AG04449 (cell line): ENCODE measurements around the gene CILP.

Experiments
- CTCF ChIA-PET: fragments of 350-600 bp; formaldehyde crosslinking; extraction: SDS; loops from one replicate; lab custom pipeline; 2021; ENCODE audit warnings: antibody characterized with exemption; lab: Yijun Ruan, JAX
- POLR2A ChIA-PET: fragments of 400-600, 350-600 bp; formaldehyde crosslinking; extraction: SDS; loops from one replicate; lab custom pipeline; 2020; ENCODE audit warnings: antibody characterized with exemption, inconsistent platforms; lab: Yijun Ruan, JAX
- DNase-seq: peaks from one replicate; pipeline ENCODE4 v3.0.0-alpha.2; 2010; ENCODE audit warnings: low read depth, low spot score
- H3K4me3 ChIP-seq: 2 replicates; pipeline ENCODE4 v1.5.1; 2011; ENCODE audit warnings: low read depth, mild to moderate bottlenecking, control low read depth, low read length
- CTCF ChIP-seq: IDR thresholded peaks from one replicate; pipeline ENCODE4 v1.5.1; 2011; ENCODE audit warnings: mild to moderate bottlenecking, moderate library complexity, low read length, control low read depth, inconsistent platforms; ENCODE audit not compliant: insufficient read depth; ENCODE audit errors: missing control alignments

Gene CILP

GRCh38 chr15:65204236-65204930 is 6.9 kb downstream of the CILP start:
- TF ChIP-seq CTCF = no peak
- POLR2A ChIA-PET = interaction anchor here (1.2 kb wide), 1 partner anchor 100 kb away, joined by 3 read pairs; the partner anchor contains the start of gene RNU5B-1
- DNase-seq = no peak
- CTCF ChIA-PET = no interaction called here
- no peak overlapping the region for H3K4me3 ChIP-seq

DNA sequence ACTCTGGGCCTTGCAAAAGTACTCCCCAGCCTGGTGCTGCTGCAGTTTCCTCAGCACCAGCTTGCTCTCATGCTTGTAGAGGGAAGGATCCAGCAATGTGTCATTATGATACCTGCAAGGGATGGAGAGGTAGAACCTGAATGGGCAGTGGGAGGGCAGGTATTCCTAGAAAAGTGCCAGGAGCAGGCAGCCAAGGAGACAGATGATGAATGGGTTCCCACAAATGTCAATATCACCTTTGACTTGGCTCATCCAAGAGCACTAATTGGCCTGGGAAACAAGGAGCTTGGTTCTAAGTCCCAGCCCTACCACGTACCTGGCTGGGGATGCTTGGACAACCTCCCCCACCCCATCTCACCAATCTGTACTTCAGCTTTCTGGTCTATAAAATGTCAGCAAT is 9.4 kb downstream of the CILP start:
- TF ChIP-seq CTCF = no peak
- no peak for DNase-seq
- POLR2A ChIA-PET = interaction anchor here (0.7 kb wide), 1 partner anchor 48 kb away, joined by 5 read pairs; no protein-coding TSS in a partner anchor
- CTCF ChIA-PET = interaction anchor here (1.0 to 2.6 kb wide), 5 partner anchors 12 to 96 kb away, joined by 3 to 12 read pairs (median 4); partner anchors contain the start of gene PARP16
- H3K4me3 ChIP-seq = no peak overlapping the region

- H3K4me3 ChIP-seq = no peak overlapping the region
- DNase-seq = no peak
- TF ChIP-seq CTCF = no peak
- CTCF ChIA-PET = no interaction called here
- POLR2A ChIA-PET = no interaction called here
These were observed 12.7 kb downstream of the CILP start for GRCh38 chr15:65198571-65198970.

DNA sequence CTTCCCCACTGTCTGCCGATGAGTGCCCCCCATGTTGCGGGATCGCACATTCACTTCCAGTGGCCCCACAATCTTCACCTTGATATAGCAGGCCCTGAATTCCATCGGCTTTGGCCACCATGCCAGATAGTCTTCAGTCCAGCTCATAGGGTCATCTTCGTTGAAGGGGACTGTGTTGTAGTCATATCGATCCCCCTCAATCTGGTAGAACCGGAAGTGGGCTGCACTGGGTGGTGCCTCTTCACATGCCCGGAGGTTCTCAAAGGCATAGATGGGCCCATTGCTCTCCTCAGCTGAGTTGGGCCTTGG is 14.0 kb downstream of the CILP start:
- ChIA-PET POLR2A (interaction anchor here (0.6 kb wide), 1 partner anchor 44 kb away, joined by 5 read pairs; no protein-coding TSS in a partner anchor), CTCF (interaction anchor here (2.2 kb wide), 1 partner anchor 11 kb away, joined by 9 read pairs; no protein-coding TSS in a partner anchor)
- DNase-seq = no peak
- TF ChIP-seq CTCF = no peak
- H3K4me3 ChIP-seq = no peak overlapping the region

- DNase-seq = no peak
- CTCF ChIA-PET = interaction anchor here (1.2 to 3.4 kb wide), 4 partner anchors 10 to 105 kb away, joined by 3 to 28 read pairs (median 10); no protein-coding TSS in a partner anchor
- POLR2A ChIA-PET = no interaction called here
These were observed 14.5 kb downstream of the CILP start for GRCh38 chr15:65196637-65197336.

More at GRCh38 chr15:65196637-65197336, 14.5 kb downstream of the CILP start:
- no peak for TF ChIP-seq CTCF
- H3K4me3 ChIP-seq = no peak overlapping the region
